T-helper 2 cell treated with Interferon-gamma antibody and Interleukin-4, amounts not matched to agents 5 μg/mL and 100 μg/mL, for 36 hours (primary cell): ENCODE results near the gene IRAK3.

Source experiments
- DNase-seq: peaks from one replicate; pipeline ENCODE4 v3.0.0; 2021; ENCODE audit warnings: low spot score
- H3K27ac Mint-ChIP-seq: one replicate; pipeline ENCODE4 v1.8.0; 2021; ENCODE audit warnings: mild to moderate bottlenecking, mixed read lengths
- H3K27me3 Mint-ChIP-seq: one replicate; pipeline ENCODE4 v1.8.0; 2021; ENCODE audit warnings: low read depth, mixed read lengths
- H3K36me3 Mint-ChIP-seq: one replicate; pipeline ENCODE4 v1.8.0; 2021; ENCODE audit warnings: low read depth, mixed read lengths
- H3K4me1 Mint-ChIP-seq: one replicate; pipeline ENCODE4 v1.8.0; 2021; ENCODE audit warnings: low read depth, mixed read lengths
- H3K4me3 Mint-ChIP-seq: one replicate; pipeline ENCODE4 v1.8.0; 2022; ENCODE audit warnings: mild to moderate bottlenecking, moderate library complexity, mixed read lengths
- H3K9me3 Mint-ChIP-seq: one replicate; pipeline ENCODE4 v1.8.0; 2021; ENCODE audit warnings: mixed read lengths

Gene IRAK3

DNA sequence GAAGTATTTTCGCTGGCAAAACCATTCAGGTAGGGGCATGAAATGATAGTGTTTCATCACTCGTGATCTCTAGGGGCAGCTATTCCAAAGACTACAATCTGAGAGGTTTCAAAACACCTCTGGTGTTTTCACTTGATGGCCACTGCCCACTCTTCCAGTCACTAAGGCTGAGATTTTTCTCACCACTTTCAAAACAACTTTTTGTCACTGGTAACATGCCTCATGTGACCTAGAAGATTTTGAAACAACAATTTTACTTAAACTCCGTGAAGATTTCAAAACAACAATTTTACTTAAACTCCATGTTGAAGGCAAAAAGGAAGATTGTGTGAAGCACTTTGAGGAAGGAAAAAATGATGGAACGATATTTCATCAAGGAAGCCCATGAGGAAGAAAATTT lies 1.2 kb upstream of the IRAK3 start:
- H3K36me3 Mint-ChIP-seq = peaks cover 3% of the 10 kb centered on the region
- peaks cover 55% of the 10 kb centered on the region for H3K27me3 Mint-ChIP-seq
- H3K4me3 Mint-ChIP-seq = peak overlapping the region; percentile 79
- DNase-seq = no peak
- no peaks in the 10 kb centered on the region for H3K4me1 Mint-ChIP-seq
- no peak overlapping the region for H3K27ac Mint-ChIP-seq
- peaks cover 7% of the 10 kb centered on the region for H3K9me3 Mint-ChIP-seq

DNA sequence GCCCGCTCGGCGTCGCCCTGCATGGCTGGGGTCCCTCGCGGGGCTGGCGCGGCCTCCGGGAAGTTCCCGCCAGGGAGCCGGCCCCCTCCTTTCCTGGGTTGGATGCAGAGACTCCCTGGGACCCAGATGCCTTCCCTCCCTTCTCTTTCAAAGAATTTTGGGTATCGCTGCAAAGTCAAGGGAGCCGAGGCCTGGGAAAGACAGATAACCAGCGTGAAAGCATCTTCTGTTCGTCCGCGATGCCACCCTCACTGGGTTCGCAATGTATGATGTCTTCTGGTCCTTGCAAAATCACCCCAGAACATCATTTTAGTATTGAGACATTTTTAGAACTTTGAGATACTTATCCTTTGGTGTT lies 451 bp downstream of the IRAK3 start:
- Mint-ChIP-seq H3K27ac (no peak overlapping the region), H3K4me3 (peak overlapping the region; percentile 53), H3K36me3 (peaks cover 3% of the 10 kb centered on the region), H3K4me1 (no peaks in the 10 kb centered on the region), H3K9me3 (peaks cover 4% of the 10 kb centered on the region), H3K27me3 (peaks cover 42% of the 10 kb centered on the region)
- no peak for DNase-seq

GRCh38 chr12:66189889-66190288 lies 875 bp downstream of the IRAK3 start:
- Mint-ChIP-seq H3K27ac (no peak overlapping the region), H3K9me3 (peaks cover under 1% of the 10 kb centered on the region), H3K4me3 (peak overlapping the region; percentile 3), H3K27me3 (peaks cover 37% of the 10 kb centered on the region), H3K4me1 (no peaks in the 10 kb centered on the region), H3K36me3 (no peaks in the 10 kb centered on the region)
- no peak for DNase-seq

GRCh38 chr12:66190519-66191370 lies 1.7 kb downstream of the IRAK3 start:
- H3K27ac Mint-ChIP-seq = no peak overlapping the region
- no peaks in the 10 kb centered on the region for H3K4me1 Mint-ChIP-seq
- H3K9me3 Mint-ChIP-seq = no peaks in the 10 kb centered on the region
- no peak overlapping the region for H3K4me3 Mint-ChIP-seq
- H3K27me3 Mint-ChIP-seq = peaks cover 35% of the 10 kb centered on the region
- H3K36me3 Mint-ChIP-seq = no peaks in the 10 kb centered on the region
- no peak for DNase-seq

DNA sequence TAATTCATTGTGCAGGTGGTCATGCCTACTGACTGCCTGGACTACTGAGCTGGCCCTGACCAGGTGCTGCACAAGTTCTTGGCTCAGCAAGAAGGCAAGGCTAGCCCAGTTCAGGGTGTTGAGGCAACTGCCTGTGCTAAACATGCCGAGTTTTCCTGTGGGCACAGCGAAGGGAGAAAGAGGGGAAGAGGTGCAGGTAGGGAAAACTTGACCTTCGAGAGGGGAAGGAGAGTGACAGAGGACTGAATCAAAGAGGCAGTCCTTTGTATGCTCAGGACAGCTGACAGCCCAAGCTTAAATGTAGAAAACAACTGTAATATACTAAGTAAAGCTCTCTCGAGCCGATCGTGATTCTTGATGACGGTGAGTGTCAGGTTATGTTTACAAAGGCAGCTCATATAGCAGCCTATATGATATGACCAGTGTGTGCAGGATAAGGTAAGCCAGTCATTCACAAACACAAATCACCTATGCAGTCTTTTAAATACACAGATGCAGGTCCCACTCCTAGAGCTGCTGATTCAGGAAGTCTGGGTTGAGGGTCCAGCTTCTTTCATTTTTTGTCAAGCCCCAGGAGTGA lies 2.6 kb downstream of the IRAK3 start:
- H3K36me3 Mint-ChIP-seq = no peaks in the 10 kb centered on the region
- DNase-seq = no peak
- no peak overlapping the region for H3K4me3 Mint-ChIP-seq
- peaks cover 34% of the 10 kb centered on the region for H3K27me3 Mint-ChIP-seq
- H3K27ac Mint-ChIP-seq = no peak overlapping the region
- H3K9me3 Mint-ChIP-seq = no peaks in the 10 kb centered on the region
- no peaks in the 10 kb centered on the region for H3K4me1 Mint-ChIP-seq

- no peak overlapping the region for H3K27ac Mint-ChIP-seq
- H3K4me1 Mint-ChIP-seq = peaks cover 3% of the 10 kb centered on the region
- H3K9me3 Mint-ChIP-seq = no peaks in the 10 kb centered on the region
- no peak overlapping the region for H3K4me3 Mint-ChIP-seq
- peaks cover 22% of the 10 kb centered on the region for H3K27me3 Mint-ChIP-seq
- no peaks in the 10 kb centered on the region for H3K36me3 Mint-ChIP-seq
- DNase-seq = no peak
Measured at GRCh38 chr12:66194122-66194521, 5.1 kb downstream of the IRAK3 start.

- DNase-seq = no peak
- peaks cover 17% of the 10 kb centered on the region for H3K27me3 Mint-ChIP-seq
- H3K9me3 Mint-ChIP-seq = peaks cover 3% of the 10 kb centered on the region
- no peaks in the 10 kb centered on the region for H3K36me3 Mint-ChIP-seq
- H3K4me3 Mint-ChIP-seq = no peak overlapping the region
- H3K4me1 Mint-ChIP-seq = peaks cover 3% of the 10 kb centered on the region
- H3K27ac Mint-ChIP-seq = no peak overlapping the region
Measured at GRCh38 chr12:66195242-66195641, 6.2 kb downstream of the IRAK3 start.

GRCh38 chr12:66196806-66197205 lies 7.8 kb downstream of the IRAK3 start:
- Mint-ChIP-seq H3K4me1 (peaks cover 3% of the 10 kb centered on the region), H3K9me3 (peaks cover 7% of the 10 kb centered on the region), H3K27me3 (peaks cover 3% of the 10 kb centered on the region), H3K36me3 (peaks cover 1% of the 10 kb centered on the region), H3K27ac (no peak overlapping the region), H3K4me3 (no peak overlapping the region)
- no peak for DNase-seq

DNA sequence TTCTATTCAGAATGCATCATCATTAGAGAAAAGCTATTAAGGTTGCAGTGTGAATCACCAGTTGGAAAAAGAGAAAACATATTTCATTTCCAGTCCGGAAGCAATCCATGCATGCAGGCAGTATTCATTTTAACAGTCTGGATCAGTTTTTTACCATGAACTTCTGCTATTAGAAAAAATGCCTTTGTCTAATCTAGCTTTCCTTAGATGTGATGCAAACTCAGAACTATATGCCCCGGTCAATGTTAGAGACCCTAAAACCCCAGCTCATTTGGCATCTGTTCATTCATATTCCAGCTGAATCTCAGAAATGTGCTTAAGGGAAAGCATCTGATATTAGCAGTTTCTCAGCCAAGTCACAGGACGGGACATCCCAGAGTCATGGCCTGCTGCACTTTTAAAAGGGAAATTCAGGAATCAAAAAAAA lies 8.5 kb downstream of the IRAK3 start:
- Mint-ChIP-seq H3K27me3 (peaks cover 3% of the 10 kb centered on the region), H3K9me3 (peaks cover 7% of the 10 kb centered on the region), H3K4me3 (no peak overlapping the region), H3K27ac (no peak overlapping the region), H3K36me3 (peaks cover 1% of the 10 kb centered on the region), H3K4me1 (peaks cover 3% of the 10 kb centered on the region)
- DNase-seq = no peak

GRCh38 chr12:66199141-66199540 lies 10.1 kb downstream of the IRAK3 start:
- DNase-seq = no peak
- H3K27ac Mint-ChIP-seq = no peak overlapping the region
- no peak overlapping the region for H3K4me3 Mint-ChIP-seq
- H3K4me1 Mint-ChIP-seq = peaks cover 10% of the 10 kb centered on the region
- peaks cover 3% of the 10 kb centered on the region for H3K27me3 Mint-ChIP-seq
- H3K9me3 Mint-ChIP-seq = peaks cover 7% of the 10 kb centered on the region
- peaks cover 1% of the 10 kb centered on the region for H3K36me3 Mint-ChIP-seq

DNA sequence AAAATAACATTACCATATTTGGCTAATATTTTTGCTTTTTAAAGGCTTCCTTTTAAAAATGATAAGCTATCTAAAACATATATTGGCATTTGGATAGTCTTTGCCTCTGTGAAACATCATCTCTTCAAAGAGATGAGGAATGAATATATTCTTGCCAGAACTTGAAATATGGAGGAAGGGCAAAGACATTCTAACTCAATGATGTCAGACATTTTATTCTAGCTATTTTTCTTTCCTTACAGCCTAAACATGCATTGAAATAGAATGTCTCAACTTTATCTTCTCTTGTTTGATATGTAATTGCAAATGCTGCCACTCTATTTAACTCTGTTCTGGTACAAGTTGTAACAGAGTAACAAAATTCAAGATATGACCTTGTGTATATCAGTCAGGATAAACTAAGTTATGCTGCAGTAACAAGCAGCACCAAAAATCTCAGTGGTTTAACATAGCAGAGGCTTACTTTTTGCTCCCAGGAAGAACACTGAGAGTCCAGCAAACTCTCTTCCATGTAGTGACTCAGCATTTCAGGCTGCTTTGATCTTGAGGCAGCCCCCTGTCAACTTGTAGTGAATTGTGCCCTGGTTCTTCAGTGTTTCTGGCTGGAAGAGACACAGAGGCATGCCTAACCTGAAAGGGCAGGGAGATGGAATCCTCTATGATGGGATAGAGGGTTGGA lies 11.0 kb downstream of the IRAK3 start:
- Mint-ChIP-seq H3K9me3 (peaks cover 7% of the 10 kb centered on the region), H3K36me3 (peaks cover 1% of the 10 kb centered on the region), H3K27ac (no peak overlapping the region), H3K4me1 (peaks cover 12% of the 10 kb centered on the region), H3K4me3 (no peak overlapping the region), H3K27me3 (peaks cover 5% of the 10 kb centered on the region)
- no peak for DNase-seq

DNA sequence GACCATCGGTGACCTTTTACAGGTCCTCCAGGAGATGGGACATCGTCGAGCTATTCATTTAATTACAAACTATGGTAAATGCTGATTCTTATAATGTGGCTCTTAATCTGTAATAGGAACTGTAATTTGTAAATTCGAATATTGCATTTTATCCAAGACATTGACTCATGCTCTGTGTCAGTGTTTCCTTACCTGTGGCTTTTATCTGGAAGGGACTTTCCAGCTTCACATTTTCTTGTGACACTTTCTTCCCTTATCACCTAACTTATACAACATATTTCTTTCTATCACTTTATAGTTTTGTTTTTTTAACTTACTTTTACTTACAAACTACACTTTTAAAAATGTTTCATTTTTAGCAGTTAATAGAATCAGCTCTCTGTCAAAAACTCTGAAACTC lies 14.8 kb downstream of the IRAK3 start:
- Mint-ChIP-seq H3K4me3 (no peak overlapping the region), H3K27ac (no peak overlapping the region), H3K27me3 (peaks cover 11% of the 10 kb centered on the region), H3K4me1 (peaks cover 9% of the 10 kb centered on the region), H3K9me3 (peaks cover 7% of the 10 kb centered on the region), H3K36me3 (peaks cover 1% of the 10 kb centered on the region)
- no peak for DNase-seq

GRCh38 chr12:66206141-66206540 lies 17.1 kb downstream of the IRAK3 start:
- DNase-seq = no peak
- Mint-ChIP-seq H3K27ac (no peak overlapping the region), H3K36me3 (peaks cover 1% of the 10 kb centered on the region), H3K4me3 (no peak overlapping the region), H3K27me3 (peaks cover 12% of the 10 kb centered on the region), H3K4me1 (peaks cover 9% of the 10 kb centered on the region), H3K9me3 (no peaks in the 10 kb centered on the region)

DNA sequence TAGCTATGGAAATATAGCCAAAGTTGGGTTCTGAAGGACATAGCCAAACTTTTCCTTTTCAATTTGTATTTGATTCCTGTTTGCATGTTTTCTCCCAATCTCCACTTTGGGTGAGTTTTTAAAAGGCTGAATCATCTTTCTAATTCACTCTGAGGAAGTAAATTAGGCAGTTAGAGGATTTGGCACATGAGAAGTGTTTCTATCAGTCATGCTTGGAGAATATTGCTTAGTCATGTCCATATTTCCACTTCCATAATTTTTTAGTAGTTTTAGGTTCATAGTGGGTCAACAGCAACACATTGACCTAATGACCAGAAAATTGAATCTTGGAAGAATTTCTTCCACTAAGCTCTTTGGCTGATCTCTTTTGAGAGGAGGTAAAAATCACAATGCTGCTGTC lies 21.8 kb downstream of the IRAK3 start:
- Mint-ChIP-seq H3K9me3 (peaks cover 6% of the 10 kb centered on the region), H3K36me3 (peaks cover 4% of the 10 kb centered on the region), H3K27ac (no peak overlapping the region), H3K4me3 (no peak overlapping the region), H3K27me3 (peaks cover 18% of the 10 kb centered on the region), H3K4me1 (peaks cover 1% of the 10 kb centered on the region)
- DNase-seq = no peak
